NT2/D1 (cell line): ENCODE measurements around the gene LAPTM5.

Source experiments
- SUZ12 ChIP-seq: IDR thresholded peaks from 2 replicates; pipeline ENCODE4 v1.6.1; 2011; ENCODE audit not compliant: insufficient read length, insufficient read depth; ENCODE audit errors: extremely low read depth
- YY1 ChIP-seq: IDR thresholded peaks from 2 replicates; pipeline ENCODE4 v1.6.1; 2011; ENCODE audit not compliant: insufficient read length, insufficient read depth
- ZNF274 ChIP-seq: IDR thresholded peaks from 2 replicates; pipeline ENCODE4 v1.6.1; 2011; ENCODE audit warnings: mild to moderate bottlenecking, low read depth, low read length

DNA sequence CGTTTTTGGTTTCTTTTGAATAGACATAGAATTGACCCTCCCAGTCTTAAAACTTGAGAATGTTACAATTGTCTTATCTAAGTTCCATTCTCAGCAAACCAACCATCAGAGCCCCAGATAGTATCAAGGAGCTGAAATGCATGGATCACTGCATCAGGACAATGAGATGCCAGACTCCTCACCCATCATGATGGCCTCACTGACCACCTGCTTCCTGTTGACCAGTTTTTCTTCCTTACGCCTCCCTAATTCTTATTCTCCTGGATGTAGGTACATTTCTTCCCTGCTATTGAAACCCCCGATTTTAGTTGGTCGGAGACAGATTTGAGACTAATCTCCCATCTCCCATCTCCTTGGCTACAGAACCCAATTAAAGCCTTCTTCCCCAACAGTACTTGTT lies 51.9 kb downstream of the LAPTM5 start:
- TF ChIP-seq SUZ12 (no peak), YY1 (no peak), ZNF274 (no peak)
